A549 (cell line): ENCODE data around the gene NKAIN2. TPM values are rescaled to one million over a fixed set of nuclear protein-coding genes. Genes with fewer than 3 reads are reported as not detected.

Source experiments
- ATAC-seq, 2 experiments: fragments of 200-7000 bp in 1 of 2; fragments of >200 bp in 1 of 2; cut with Nextera tagmentation in 1 of 2; cut with Tn5 transposase in 1 of 2; 3 replicates each; pipeline versions ENCODE4 v1.8.0 to v1.9.1; 2018 to 2020; ENCODE audit warnings: mild to moderate bottlenecking in 1 of 2, moderate library complexity in 1 of 2
- CTCF ChIA-PET: fragments of 300-600 bp; sonication (Branson Sonifier 250); formaldehyde crosslinking; extraction: SDS; loops from one replicate; lab custom pipeline; 2021; ENCODE audit warnings: antibody characterized with exemption, inconsistent platforms; lab: Yijun Ruan, JAX
- POLR2A ChIA-PET: fragments of 350-600 bp; formaldehyde crosslinking; extraction: SDS; loops from one replicate; lab custom pipeline; 2021; ENCODE audit warnings: antibody characterized with exemption, inconsistent platforms; lab: Yijun Ruan, JAX
- DNase-seq, 2 experiments: peaks; one replicate each; pipeline versions ENCODE4 v3.0.0 to v3.0.0-alpha.2; 2011 to 2016; ENCODE audit warnings: low read depth in 1 of 2, low spot score in 1 of 2
- FAIRE-seq: peaks from 2 replicates; lab custom pipeline; 2011; peaks lifted over from hg19 to GRCh38; lab: Jason Lieb, UNC
- H3K27ac ChIP-seq, 2 experiments: fragments of >200 bp; sonication (Bioruptor Twin); formaldehyde crosslinking; 3 replicates each; pipeline ENCODE4 v1.5.1; 2016 to 2017
- H3K4me1 ChIP-seq: fragments of >200 bp; sonication (Bioruptor Twin); formaldehyde crosslinking; 3 replicates; pipeline ENCODE4 v1.6.1; 2016
- H3K4me2 ChIP-seq: fragments of >200 bp; sonication (Bioruptor Twin); formaldehyde crosslinking; 3 replicates; pipeline ENCODE4 v1.6.1; 2016
- H3K4me3 ChIP-seq: fragments of >200 bp; sonication (Bioruptor Twin); formaldehyde crosslinking; 3 replicates; pipeline ENCODE4 v1.5.1; 2016
- H3K9me3 ChIP-seq: fragments of >200 bp; sonication (Bioruptor Twin); formaldehyde crosslinking; 3 replicates; pipeline ENCODE4 v1.6.1; 2016
- BHLHE40 ChIP-seq: IDR thresholded peaks from 2 replicates; pipeline ENCODE4 v1.6.1; 2012; ENCODE audit warnings: low read depth, low read length, inconsistent platforms
- CBX2 ChIP-seq: fragments of 200-600 bp; sonication (generic); IDR thresholded peaks from 2 replicates; pipeline ENCODE4 v1.6.1; 2016; ENCODE audit warnings: low read depth, mild to moderate bottlenecking, borderline replicate concordance
- CEBPB ChIP-seq, 2 experiments: fragments of >200 bp in 1 of 2; sonication (Bioruptor Twin) in 1 of 2; formaldehyde crosslinking in 1 of 2; IDR thresholded peaks; 2 replicates each; pipeline ENCODE4 v1.6.1; 2012 to 2016
- EHF ChIP-seq: fragments of 250-450 bp; sonication (Bioruptor Pico); IDR thresholded peaks from 2 replicates; pipeline ENCODE4 v1.5.0; 2020; ENCODE audit warnings: mild to moderate bottlenecking
- ELK1 ChIP-seq: fragments of 150-350 bp; IDR thresholded peaks from 2 replicates; pipeline ENCODE4 v1.6.1; 2014; ENCODE audit warnings: low read depth, mild to moderate bottlenecking, low read length
- FOSL2 ChIP-seq, 2 experiments: fragments of 450-650 bp in 1 of 2; fragments of >200 bp in 1 of 2; sonication (Bioruptor Twin) in 1 of 2; formaldehyde crosslinking; IDR thresholded peaks; 2 replicates each; pipeline versions ENCODE4 v1.5.0 to v1.6.1; 2016 to 2020; ENCODE audit warnings: mild to moderate bottlenecking in 1 of 2, moderate library complexity in 1 of 2
- FOXS1 ChIP-seq: fragments of 250-450 bp; sonication (Bioruptor Pico); IDR thresholded peaks from 2 replicates; pipeline ENCODE4 v1.5.0; 2020; ENCODE audit warnings: mild to moderate bottlenecking, moderate library complexity
- GATA3 ChIP-seq: IDR thresholded peaks from 2 replicates; pipeline ENCODE4 v1.6.1; 2012; ENCODE audit warnings: borderline replicate concordance
- HOXA7 ChIP-seq: fragments of 250-450 bp; sonication (Bioruptor Pico); IDR thresholded peaks from 2 replicates; pipeline ENCODE4 v1.5.0; 2020; ENCODE audit warnings: mild to moderate bottlenecking, moderate library complexity
- HOXB5 ChIP-seq: fragments of 250-450 bp; sonication (Bioruptor Pico); IDR thresholded peaks from 2 replicates; pipeline ENCODE4 v1.5.0; 2020; ENCODE audit warnings: mild to moderate bottlenecking, moderate library complexity
- JUN ChIP-seq, 2 experiments: fragments of >200 bp; sonication (Bioruptor Twin); formaldehyde crosslinking; IDR thresholded peaks; 2 replicates in 1 of 2; 3 replicates in 1 of 2; pipeline ENCODE4 v1.6.1; 2016 to 2017
- JUNB ChIP-seq: fragments of >200 bp; sonication (Bioruptor Twin); formaldehyde crosslinking; IDR thresholded peaks from 2 replicates; pipeline ENCODE4 v1.6.1; 2016
- KDM5A ChIP-seq: fragments of 200-600 bp; sonication (generic); IDR thresholded peaks from 2 replicates; pipeline ENCODE4 v1.6.1; 2016; ENCODE audit warnings: antibody characterized with exemption, mild to moderate bottlenecking
- MAZ ChIP-seq: fragments of 150-350 bp; IDR thresholded peaks from 2 replicates; pipeline ENCODE4 v1.6.1; 2014; ENCODE audit warnings: antibody characterized with exemption, low read depth, low read length, borderline replicate concordance
- MYC ChIP-seq: IDR thresholded peaks from 2 replicates; pipeline ENCODE4 v1.6.1; 2012; ENCODE audit warnings: mild to moderate bottlenecking, inconsistent platforms, low read length, improper control_type of control experiment, borderline replicate concordance
- NFE2L2 ChIP-seq: fragments of 150-350 bp; conservative IDR thresholded peaks from 2 replicates; pipeline ENCODE4 v1.6.1; 2014; ENCODE audit warnings: low read length
- NPAS2 ChIP-seq: fragments of 250-450 bp; sonication (Bioruptor Pico); IDR thresholded peaks from 2 replicates; pipeline ENCODE4 v1.8.0; 2022; ENCODE audit warnings: mild to moderate bottlenecking, moderate library complexity, borderline replicate concordance
- NR3C1 ChIP-seq: fragments of >200 bp; sonication (Bioruptor Twin); formaldehyde crosslinking; IDR thresholded peaks from 3 replicates; pipeline ENCODE4 v1.6.1; 2017
- PBX3 ChIP-seq: IDR thresholded peaks from 2 replicates; pipeline ENCODE4 v1.6.1; 2012
- PHF8 ChIP-seq: fragments of 200-600 bp; sonication (generic); IDR thresholded peaks from 2 replicates; pipeline ENCODE4 v1.6.1; 2016; ENCODE audit warnings: low read depth, mild to moderate bottlenecking, antibody characterized with exemption, moderate library complexity, borderline replicate concordance
- POLR2A ChIP-seq: IDR thresholded peaks from 2 replicates; pipeline ENCODE4 v1.6.1; 2012; ENCODE audit warnings: mild to moderate bottlenecking, low read length
- POLR2AphosphoS2 ChIP-seq: conservative IDR thresholded peaks from 2 replicates; pipeline ENCODE4 v1.6.1; 2012; ENCODE audit warnings: low read length, improper control_type of control experiment, inconsistent platforms
- RCOR1 ChIP-seq: fragments of 150-350 bp; IDR thresholded peaks from 2 replicates; pipeline ENCODE4 v1.6.1; 2014; ENCODE audit warnings: antibody characterized with exemption, low read length, low read depth
- RNF2 ChIP-seq: fragments of 200-600 bp; sonication (generic); IDR thresholded peaks from 2 replicates; pipeline ENCODE4 v1.6.1; 2016; ENCODE audit warnings: low read depth, mild to moderate bottlenecking, antibody characterized with exemption, moderate library complexity, borderline replicate concordance
- SMC3 ChIP-seq: fragments of >200 bp; sonication (Bioruptor Twin); formaldehyde crosslinking; IDR thresholded peaks from 3 replicates; pipeline ENCODE4 v1.6.1; 2018; ENCODE audit warnings: inconsistent platforms
- TP53 ChIP-seq: fragments of 250-450 bp; sonication (Bioruptor Pico); IDR thresholded peaks from 2 replicates; pipeline ENCODE4 v1.5.0; 2021; ENCODE audit warnings: mild to moderate bottlenecking, moderate library complexity
- ZC3H11A ChIP-seq: fragments of 450-650 bp; IDR thresholded peaks from 2 replicates; pipeline ENCODE4 v1.6.1; 2014; ENCODE audit warnings: antibody characterized with exemption, mild to moderate bottlenecking
- ZFP36 ChIP-seq: fragments of 450-650 bp; IDR thresholded peaks from 2 replicates; pipeline ENCODE4 v1.6.1; 2014; ENCODE audit warnings: borderline replicate concordance; ENCODE audit not compliant: partially characterized antibody
- ZNF302 ChIP-seq: fragments of 250-450 bp; sonication (Bioruptor Pico); IDR thresholded peaks from 2 replicates; pipeline ENCODE4 v1.9.0; 2021; ENCODE audit warnings: inconsistent platforms, mild to moderate bottlenecking, moderate library complexity
- ZSCAN20 ChIP-seq: fragments of 250-450 bp; sonication (Bioruptor Pico); IDR thresholded peaks from 2 replicates; pipeline ENCODE4 v1.8.0; 2022; ENCODE audit warnings: mild to moderate bottlenecking, moderate library complexity
- WGBS: methylation state at CpG from one replicate; pipeline ENCODE4 v1.1.6; 2017; ENCODE audit errors: missing lambda C conversion rate; 5-methylcytosine and 5-hydroxymethylcytosine counted together
- polyA plus RNA-seq, 4 experiments: library from polyadenylated mRNA; depleted of rRNA in 3 of 4; stranded (reverse); fragments of >200 nt; fragmentation: RNase III in 1 of 4; extraction: RNeasy Plus Mini Kit Qiagen cat#74134 plus additional on column Dnase treatment in 1 of 4; gene quantifications; 2 replicates in 3 of 4; 3 replicates in 1 of 4; pipeline ENCODE4 v1.2.3, GENCODE V29; 2011 to 2017
- TF ChIP-seq, protein P1 (sequence below): fragments of 250-450 bp; sonication (Bioruptor Pico); IDR thresholded peaks from 2 replicates; pipeline ENCODE4 v1.5.0; 2020; ENCODE audit warnings: low read depth, mild to moderate bottlenecking, moderate library complexity
- TF ChIP-seq, protein P2 (sequence below): fragments of 450-650 bp; IDR thresholded peaks from 2 replicates; pipeline ENCODE4 v1.6.1; 2014; ENCODE audit warnings: antibody characterized with exemption

NKAIN2 gene
- polyA plus RNA-seq, 2 of the 4 experiments (the other 2 are of a cell fraction), result not detected

DNA sequence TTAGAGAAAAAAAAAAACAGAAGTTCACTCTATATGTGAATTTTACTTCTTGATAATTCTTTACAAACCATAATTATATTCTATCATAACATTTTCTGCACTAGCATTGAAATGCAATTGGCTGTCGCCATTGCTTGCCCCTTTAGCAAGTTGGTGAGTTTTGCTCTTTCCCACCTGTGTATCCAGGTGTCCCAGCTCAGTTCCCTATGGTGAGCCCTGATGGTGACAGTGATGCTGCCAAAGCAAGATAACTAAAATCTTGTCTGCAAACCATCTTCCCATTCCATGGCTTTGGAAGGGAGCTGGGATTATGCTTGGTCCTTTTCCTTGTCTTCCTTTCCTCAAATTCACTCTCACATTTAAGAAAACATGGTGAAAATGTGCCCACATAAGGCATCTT is 429.6 kb downstream of the NKAIN2 start:
- H3K9me3 ChIP-seq, result no peaks in the 10 kb centered on the region
- H3K4me1 ChIP-seq, result no peaks in the 10 kb centered on the region
- 0% methylated on average over 1 of the region's 1 CpG for WGBS
- POLR2A ChIA-PET, result no interaction called here
- CTCF ChIA-PET, result no interaction called here
- H3K4me2 ChIP-seq, result no peak overlapping the region
- no peak for DNase-seq
- no peak for ATAC-seq
- TF ChIP-seq POLR2A (no peak), ZSCAN20 (no peak), CBX2 (no peak), HOXB5 (CRISPR knock-in tag) (no peak), CEBPB (IDR thresholded peaks at IDR 0.05) (no peak), ZFP36 (no peak), JUN (IDR thresholded peaks at IDR 0.05) (no peak), TP53 (no peak), EHF (no peak)
- TF ChIP-seq, all 56 proteins: peak for 0
- Histone ChIP-seq H3K4me3 (no peak overlapping the region), H3K27ac (no peak overlapping the region)
- no peak for FAIRE-seq

DNA sequence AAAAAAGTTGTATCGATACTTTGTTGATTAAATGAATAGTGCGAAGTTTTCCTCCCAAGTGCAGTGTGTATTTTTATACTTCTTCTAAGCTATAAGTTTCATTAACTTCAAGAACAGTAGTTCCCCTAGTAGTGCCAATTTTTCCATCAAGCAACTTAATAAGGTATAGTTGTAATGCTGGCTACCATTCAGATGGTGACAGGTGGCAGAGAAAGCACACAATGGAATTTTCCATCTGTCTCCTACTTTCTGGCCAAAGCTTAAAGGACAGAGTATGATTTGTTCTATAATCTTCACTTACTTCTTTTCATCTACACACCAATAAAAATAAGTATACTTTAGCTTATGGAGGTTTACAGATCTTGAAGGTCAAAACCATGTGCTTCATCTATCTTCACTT is 431.1 kb downstream of the NKAIN2 start:
- WGBS, result 2% methylated on average over 2 of the region's 2 CpGs
- FAIRE-seq (no peak), ATAC-seq (no peak), DNase-seq (no peak)
- no peak for TF ChIP-seq FOSL2 (IDR thresholded peaks at IDR 0.05)
- TF ChIP-seq FOSL2 (CRISPR knock-in tag; IDR thresholded peaks at IDR 0.05), result no peak
- no peak for TF ChIP-seq BHLHE40
- no peak for TF ChIP-seq ELK1
- TF ChIP-seq ZNF302 (CRISPR knock-in tag), result no peak
- no peak for TF ChIP-seq GATA3
- TF ChIP-seq MYC, result no peak
- no peak for TF ChIP-seq ZC3H11A
- TF ChIP-seq POLR2A, result no peak
- TF ChIP-seq RCOR1, result no peak
- TF ChIP-seq POLR2AphosphoS2, result no peak
- no peak for TF ChIP-seq JUNB
- no peak for TF ChIP-seq NFE2L2
- TF ChIP-seq NPAS2 (CRISPR knock-in tag), result no peak
- TF ChIP-seq TP53, result no peak
- TF ChIP-seq, all 56 proteins: peak for 0
- Histone ChIP-seq H3K4me2 (no peak overlapping the region), H3K4me1 (no peaks in the 10 kb centered on the region), H3K4me3 (no peak overlapping the region), H3K9me3 (no peaks in the 10 kb centered on the region), H3K27ac (no peak overlapping the region)
- POLR2A ChIA-PET, result no interaction called here
- CTCF ChIA-PET, result no interaction called here

DNA sequence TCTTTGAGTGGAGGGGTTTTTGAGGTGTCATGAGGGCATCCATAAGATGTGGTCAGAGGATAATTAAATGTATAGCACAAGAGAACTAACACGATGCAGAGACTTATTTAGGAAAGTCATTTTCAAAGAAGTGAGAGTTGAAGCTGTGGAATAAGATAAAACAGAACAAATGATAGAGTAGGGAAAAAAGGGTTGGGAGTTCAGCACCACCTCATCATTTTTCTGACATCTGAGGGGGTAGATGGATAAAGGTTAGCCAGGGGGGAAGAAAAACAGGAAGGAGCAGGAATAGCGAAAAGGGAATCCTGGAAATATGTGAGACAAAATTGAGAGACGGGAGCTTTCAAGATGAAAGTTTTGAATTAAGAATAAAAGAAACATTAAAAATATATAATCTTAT is 434.2 kb downstream of the NKAIN2 start:
- no peaks in the 10 kb centered on the region for H3K4me1 ChIP-seq
- DNase-seq (no peak), FAIRE-seq (no peak), ATAC-seq (no peak)
- no peak overlapping the region for H3K4me3 ChIP-seq
- no peaks in the 10 kb centered on the region for H3K9me3 ChIP-seq
- no peak overlapping the region for H3K4me2 ChIP-seq
- CTCF ChIA-PET, result no interaction called here
- WGBS, result 3% methylated on average over 3 of the region's 3 CpGs
- no peak overlapping the region for H3K27ac ChIP-seq
- POLR2A ChIA-PET, result no interaction called here
- TF ChIP-seq JUNB, result no peak
- TF ChIP-seq, protein P1, sequence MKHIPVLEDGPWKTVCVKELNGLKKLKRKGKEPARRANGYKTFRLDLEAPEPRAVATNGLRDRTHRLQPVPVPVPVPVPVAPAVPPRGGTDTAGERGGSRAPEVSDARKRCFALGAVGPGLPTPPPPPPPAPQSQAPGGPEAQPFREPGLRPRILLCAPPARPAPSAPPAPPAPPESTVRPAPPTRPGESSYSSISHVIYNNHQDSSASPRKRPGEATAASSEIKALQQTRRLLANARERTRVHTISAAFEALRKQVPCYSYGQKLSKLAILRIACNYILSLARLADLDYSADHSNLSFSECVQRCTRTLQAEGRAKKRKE (CRISPR knock-in tag), result no peak
- TF ChIP-seq KDM5A, result no peak
- TF ChIP-seq FOXS1 (CRISPR knock-in tag), result no peak
- TF ChIP-seq PBX3, result no peak
- TF ChIP-seq RNF2, result no peak
- no peak for TF ChIP-seq POLR2A
- no peak for TF ChIP-seq HOXA7 (CRISPR knock-in tag)
- no peak for TF ChIP-seq SMC3
- TF ChIP-seq ZNF302 (CRISPR knock-in tag), result no peak
- no peak for TF ChIP-seq PHF8
- no peak for TF ChIP-seq NR3C1
- no peak for TF ChIP-seq MAZ
- TF ChIP-seq ELK1, result no peak
- TF ChIP-seq CEBPB (IDR thresholded peaks at IDR 0.05), result no peak
- no peak for TF ChIP-seq NFE2L2
- TF ChIP-seq, protein P2, sequence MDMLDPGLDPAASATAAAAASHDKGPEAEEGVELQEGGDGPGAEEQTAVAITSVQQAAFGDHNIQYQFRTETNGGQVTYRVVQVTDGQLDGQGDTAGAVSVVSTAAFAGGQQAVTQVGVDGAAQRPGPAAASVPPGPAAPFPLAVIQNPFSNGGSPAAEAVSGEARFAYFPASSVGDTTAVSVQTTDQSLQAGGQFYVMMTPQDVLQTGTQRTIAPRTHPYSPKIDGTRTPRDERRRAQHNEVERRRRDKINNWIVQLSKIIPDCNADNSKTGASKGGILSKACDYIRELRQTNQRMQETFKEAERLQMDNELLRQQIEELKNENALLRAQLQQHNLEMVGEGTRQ, result no peak
